Body of pancreas (tissue), 4 donors: ENCODE results near the gene PNN. TPM values are rescaled to one million over a fixed set of nuclear protein-coding genes. Genes with fewer than 3 reads are reported as not detected.

Experiments
- ATAC-seq: fragments of 150-250 bp; one replicate; pipeline ENCODE4 v1.9.1; 2016
- DNase-seq, 4 donors: peaks; one replicate each; pipeline ENCODE4 v3.0.0-alpha.2; 2019
- H3K27ac ChIP-seq, 4 donors: fragments of 200-600 bp; sonication (generic); 1 replicate in 3 of 4; 2 replicates in 1 of 4; pipeline versions ENCODE4 v1.5.1 to v1.6.1; 2016 to 2019; ENCODE audit warnings: mild to moderate bottlenecking in 1 of 4, mixed read lengths in 1 of 4, moderate library complexity in 1 of 4
- H3K27me3 ChIP-seq, 2 donors: fragments of 200-600 bp; sonication (generic); one replicate each; pipeline ENCODE4 v1.6.0; 2016; ENCODE audit warnings: mild to moderate bottlenecking in 1 of 2
- H3K36me3 ChIP-seq, 2 donors: fragments of 200-600 bp; sonication (generic); replicated peaks in 1 of 2; 2 replicates each; pipeline ENCODE4 v1.5.1; 2016; ENCODE audit warnings: low read depth in 2 of 2; ENCODE audit not compliant: insufficient read depth in 1 of 2
- H3K4me1 ChIP-seq: fragments of 200-600 bp; sonication (generic); one replicate; pipeline ENCODE4 v1.6.0; 2016
- H3K4me3 ChIP-seq, 2 donors: fragments of 200-600 bp; sonication (generic); 1 replicate in 1 of 2; 2 replicates in 1 of 2; pipeline ENCODE4 v1.5.1; 2016 to 2019
- H3K9me3 ChIP-seq, 3 donors: fragments of 200-600 bp; sonication (generic); 1 replicate in 2 of 3; 2 replicates in 1 of 3; pipeline ENCODE4 v1.5.1; 2016
- CTCF ChIP-seq, 7 experiments: fragments of 450-650 bp in 4 of 7; fragments of 200-600 bp in 3 of 7; sonication (generic) in 3 of 7; IDR thresholded peaks; one replicate each; pipeline ENCODE4 v1.5.1; 2016 to 2019; ENCODE audit warnings: antibody characterized with exemption in 7 of 7
- POLR2A ChIP-seq, 3 donors: fragments of 450-650 bp; IDR thresholded peaks; one replicate each; pipeline ENCODE4 v1.6.1; 2016; ENCODE audit warnings: antibody characterized with exemption in 3 of 3, mild to moderate bottlenecking in 2 of 3
- WGBS, 2 donors: methylation state at CpG; one replicate each; pipeline ENCODE4 v1.1.5; 2017; 5-methylcytosine and 5-hydroxymethylcytosine counted together
- intact Hi-C: fragments of 100-400 bp; cut with DNase I; formaldehyde crosslinking; loops from one replicate; pipeline ENCODE4 v1.15.1; 2023
- total RNA-seq, 2 donors: library from RNA; depleted of rRNA; stranded (reverse); fragments of >200 nt; gene quantifications; one replicate each; pipeline ENCODE4 v1.1.0, GENCODE V29; 2016

PNN gene
- total RNA-seq, 2 donors from 2014 or later: 31.6 to 43.8 TPM

DNA sequence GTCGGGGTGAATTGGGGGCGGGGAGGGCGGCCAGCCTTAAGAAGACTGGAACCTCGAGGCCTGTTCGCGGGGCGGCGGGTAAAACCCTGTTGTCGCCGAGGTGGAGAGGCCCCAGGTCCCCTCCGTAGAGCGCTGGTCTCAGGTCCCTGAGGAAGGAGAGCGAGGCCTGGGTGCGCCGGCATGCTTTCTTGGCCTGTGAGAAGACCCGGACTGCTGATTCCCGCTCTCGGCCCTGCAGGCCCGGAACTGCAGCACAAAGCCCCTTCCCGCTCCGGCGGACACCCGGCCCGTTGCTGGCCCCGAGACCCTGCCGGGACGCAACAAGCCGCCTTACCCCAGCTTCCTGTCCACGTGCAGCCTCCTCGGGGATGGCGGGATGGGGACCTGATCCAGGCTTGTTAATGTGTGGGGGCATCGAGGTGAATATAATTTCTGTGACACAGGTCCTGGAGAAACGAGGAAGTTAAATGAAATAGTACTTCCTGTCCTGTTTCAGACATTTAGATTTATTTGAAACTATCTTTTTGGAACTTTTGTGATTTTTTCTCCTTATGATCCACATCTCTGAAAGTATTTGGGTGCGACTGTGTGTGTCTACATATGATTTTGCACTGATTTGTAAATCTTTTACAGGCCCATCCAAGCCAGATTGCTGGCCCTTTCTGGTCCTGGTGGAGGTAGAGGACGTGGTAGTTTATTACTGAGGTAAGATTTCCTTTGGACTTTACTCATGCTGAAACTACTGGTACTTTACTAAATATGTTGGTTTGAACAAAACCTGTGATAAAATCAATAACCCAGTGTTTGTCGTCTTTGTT, 600 bp downstream of the PNN start:
- Histone ChIP-seq H3K36me3 (peaks cover 17 to 32% of the 10 kb centered on the region in 2 donors), H3K27ac (peak overlapping the region; percentile 72 to 98 (median 94)), H3K4me1 (peaks cover 28% of the 10 kb centered on the region), H3K27me3 (no peaks in the 10 kb centered on the region), H3K9me3 (no peaks in the 10 kb centered on the region), H3K4me3 (peak overlapping the region; percentile 64 to 89)
- ATAC-seq (peak; percentile 2), DNase-seq (peak in 2 of 4 donors; percentile 34 to 37)
- intact Hi-C loops: no loop called here
- TF ChIP-seq POLR2A (IDR thresholded peaks at IDR 0.05) (no peak), CTCF (IDR thresholded peaks at IDR 0.05) (no peak)
- WGBS, 2 donors: 0 to 1% methylated on average over 13 to 36 of the region's 36 CpGs

GRCh38 chr14:39176263-39177167, 1.5 kb downstream of the PNN start:
- intact Hi-C loops: no loop called here
- ATAC-seq: no peak
- no peak for DNase-seq
- 46 to 60% methylated on average over 5 of the region's 5 CpGs for WGBS, 2 donors
- Histone ChIP-seq H3K4me3 (peak overlapping the region; percentile 64 to 89), H3K36me3 (peaks cover 26 to 41% of the 10 kb centered on the region in 2 donors), H3K27ac (peak overlapping the region in 2 of 4 donors; percentile 92 to 95), H3K27me3 (no peaks in the 10 kb centered on the region), H3K4me1 (peaks cover 23% of the 10 kb centered on the region), H3K9me3 (no peaks in the 10 kb centered on the region)
- TF ChIP-seq CTCF (IDR thresholded peaks at IDR 0.05) (no peak), POLR2A (IDR thresholded peaks at IDR 0.05) (no peak)

- Histone ChIP-seq H3K36me3 (peaks cover 29 to 44% of the 10 kb centered on the region in 2 donors), H3K9me3 (no peaks in the 10 kb centered on the region), H3K27me3 (no peaks in the 10 kb centered on the region), H3K27ac (no peak overlapping the region), H3K4me1 (peaks cover 23% of the 10 kb centered on the region), H3K4me3 (no peak overlapping the region)
- ATAC-seq (no peak), DNase-seq (no peak)
- 93 to 95% methylated on average over 9 of the region's 9 CpGs for WGBS, 2 donors
- no peak for TF ChIP-seq CTCF (IDR thresholded peaks at IDR 0.05)
- intact Hi-C loops: no loop called here
Measured at GRCh38 chr14:39177168-39177545, 2.1 kb downstream of the PNN start.

DNA sequence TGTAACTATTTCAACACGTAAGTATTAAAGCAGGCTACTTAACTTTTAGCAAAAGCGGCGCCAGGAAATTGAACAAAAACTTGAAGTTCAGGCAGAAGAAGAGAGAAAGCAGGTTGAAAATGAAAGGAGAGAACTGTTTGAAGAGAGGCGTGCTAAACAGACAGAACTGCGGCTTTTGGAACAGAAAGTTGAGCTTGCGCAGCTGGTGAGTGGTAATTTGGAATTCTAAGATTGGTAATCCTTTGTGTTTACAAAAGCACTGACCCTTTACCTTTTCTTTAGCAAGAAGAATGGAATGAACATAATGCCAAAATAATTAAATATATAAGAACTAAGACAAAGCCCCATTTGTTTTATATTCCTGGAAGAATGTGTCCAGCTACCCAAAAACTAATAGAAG, 4.0 kb downstream of the PNN start:
- DNase-seq (no peak), ATAC-seq (no peak)
- WGBS, 2 donors: 96 to 97% methylated on average over 6 of the region's 6 CpGs
- H3K9me3 ChIP-seq: no peaks in the 10 kb centered on the region
- no peaks in the 10 kb centered on the region for H3K27me3 ChIP-seq
- TF ChIP-seq POLR2A (IDR thresholded peaks at IDR 0.05): no peak
- no peak for TF ChIP-seq CTCF (IDR thresholded peaks at IDR 0.05)
- intact Hi-C loops: no loop called here
- H3K36me3 ChIP-seq: peaks cover 29 to 46% of the 10 kb centered on the region in 2 donors
- peaks cover 22% of the 10 kb centered on the region for H3K4me1 ChIP-seq
- no peak overlapping the region for H3K27ac ChIP-seq
- no peak overlapping the region for H3K4me3 ChIP-seq
